ENCODE measurements around the gene LIX1L. TPM values are rescaled to one million over a fixed set of nuclear protein-coding genes. Genes with fewer than 3 reads are reported as not detected.
A peak's percentile ranks its signal among the peaks of the same experiment; 100 is the strongest.

Gene LIX1L
- total RNA-seq, 1 donor from 2014 or later: 27.6 TPM

GRCh38 chr1:145962157-145963102 is 4.6 kb upstream of the LIX1L start:
- Mint-ChIP-seq H3K9me3 (peaks cover 1% of the 10 kb centered on the region), H3K36me3 (no peaks in the 10 kb centered on the region), H3K4me1 (peaks cover 45% of the 10 kb centered on the region), H3K27me3 (ENCODE audit: low read depth) (peaks cover 49% of the 10 kb centered on the region), H3K27ac (no peak overlapping the region), H3K4me3 (peak overlapping the region; percentile 86)
- TF ChIP-seq, protein P1, sequence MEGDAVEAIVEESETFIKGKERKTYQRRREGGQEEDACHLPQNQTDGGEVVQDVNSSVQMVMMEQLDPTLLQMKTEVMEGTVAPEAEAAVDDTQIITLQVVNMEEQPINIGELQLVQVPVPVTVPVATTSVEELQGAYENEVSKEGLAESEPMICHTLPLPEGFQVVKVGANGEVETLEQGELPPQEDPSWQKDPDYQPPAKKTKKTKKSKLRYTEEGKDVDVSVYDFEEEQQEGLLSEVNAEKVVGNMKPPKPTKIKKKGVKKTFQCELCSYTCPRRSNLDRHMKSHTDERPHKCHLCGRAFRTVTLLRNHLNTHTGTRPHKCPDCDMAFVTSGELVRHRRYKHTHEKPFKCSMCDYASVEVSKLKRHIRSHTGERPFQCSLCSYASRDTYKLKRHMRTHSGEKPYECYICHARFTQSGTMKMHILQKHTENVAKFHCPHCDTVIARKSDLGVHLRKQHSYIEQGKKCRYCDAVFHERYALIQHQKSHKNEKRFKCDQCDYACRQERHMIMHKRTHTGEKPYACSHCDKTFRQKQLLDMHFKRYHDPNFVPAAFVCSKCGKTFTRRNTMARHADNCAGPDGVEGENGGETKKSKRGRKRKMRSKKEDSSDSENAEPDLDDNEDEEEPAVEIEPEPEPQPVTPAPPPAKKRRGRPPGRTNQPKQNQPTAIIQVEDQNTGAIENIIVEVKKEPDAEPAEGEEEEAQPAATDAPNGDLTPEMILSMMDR (IDR thresholded peaks at IDR 0.05; ENCODE audit: unreplicated experiment): no peak
- DNase-seq (ENCODE audit: low spot score in 2 of 2, unreplicated experiment in 2 of 2): no peak

DNA sequence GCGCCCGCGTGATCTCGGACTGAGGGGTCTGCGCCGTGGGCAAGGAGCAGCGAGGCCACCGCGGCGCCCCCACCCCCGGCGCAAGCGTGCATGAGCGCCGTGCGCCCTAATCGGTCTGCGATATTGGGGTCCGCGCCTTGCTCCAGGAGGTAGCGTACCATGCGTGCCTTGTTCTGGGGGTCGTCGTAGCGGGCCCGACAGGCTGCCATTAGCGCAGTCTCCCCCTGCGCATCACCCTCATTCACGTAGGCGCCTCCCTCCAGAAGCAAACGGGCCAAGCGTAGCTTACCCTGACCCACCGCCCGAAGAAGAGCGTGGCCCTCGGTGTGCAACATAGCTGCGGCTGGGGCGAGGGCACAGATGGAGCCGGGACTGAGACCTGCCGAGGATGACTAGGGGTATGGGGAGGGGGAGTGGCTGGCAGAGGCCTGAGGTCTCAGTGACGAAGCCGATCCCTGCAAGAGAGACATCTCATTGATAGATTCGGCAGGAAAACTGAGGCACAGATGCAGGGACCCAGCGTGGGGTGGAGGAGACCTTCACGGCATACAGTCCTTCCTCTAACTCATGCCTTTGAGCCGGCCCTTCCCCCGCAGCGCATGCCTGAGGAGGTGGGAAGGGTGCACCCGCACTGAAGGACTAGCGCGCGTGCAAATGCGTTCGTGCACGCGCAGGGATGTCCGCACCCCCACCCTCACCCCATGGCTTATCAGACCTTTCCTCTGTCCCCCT is 3.8 kb upstream of the LIX1L start:
- Mint-ChIP-seq H3K4me3 (peak overlapping the region; percentile 86), H3K4me1 (peaks cover 52% of the 10 kb centered on the region), H3K27me3 (ENCODE audit: low read depth) (peaks cover 52% of the 10 kb centered on the region), H3K9me3 (no peaks in the 10 kb centered on the region), H3K27ac (no peak overlapping the region), H3K36me3 (no peaks in the 10 kb centered on the region)
- no peak for DNase-seq (ENCODE audit: low spot score in 2 of 2, unreplicated experiment in 2 of 2)
- TF ChIP-seq, protein P1 (IDR thresholded peaks at IDR 0.05; ENCODE audit: unreplicated experiment): no peak

- peak overlapping the region; percentile 86 for H3K4me3 Mint-ChIP-seq
- no peaks in the 10 kb centered on the region for H3K9me3 Mint-ChIP-seq
- TF ChIP-seq, protein P1 (IDR thresholded peaks at IDR 0.05; ENCODE audit: unreplicated experiment): no peak
- peaks cover 53% of the 10 kb centered on the region for H3K4me1 Mint-ChIP-seq
- DNase-seq (ENCODE audit: low spot score in 2 of 2, unreplicated experiment in 2 of 2): no peak
- H3K36me3 Mint-ChIP-seq: no peaks in the 10 kb centered on the region
- H3K27me3 Mint-ChIP-seq (ENCODE audit: low read depth): peaks cover 54% of the 10 kb centered on the region
- H3K27ac Mint-ChIP-seq: peak overlapping the region; percentile 72
Measured at GRCh38 chr1:145961109-145961424, 3.2 kb upstream of the LIX1L start.

DNA sequence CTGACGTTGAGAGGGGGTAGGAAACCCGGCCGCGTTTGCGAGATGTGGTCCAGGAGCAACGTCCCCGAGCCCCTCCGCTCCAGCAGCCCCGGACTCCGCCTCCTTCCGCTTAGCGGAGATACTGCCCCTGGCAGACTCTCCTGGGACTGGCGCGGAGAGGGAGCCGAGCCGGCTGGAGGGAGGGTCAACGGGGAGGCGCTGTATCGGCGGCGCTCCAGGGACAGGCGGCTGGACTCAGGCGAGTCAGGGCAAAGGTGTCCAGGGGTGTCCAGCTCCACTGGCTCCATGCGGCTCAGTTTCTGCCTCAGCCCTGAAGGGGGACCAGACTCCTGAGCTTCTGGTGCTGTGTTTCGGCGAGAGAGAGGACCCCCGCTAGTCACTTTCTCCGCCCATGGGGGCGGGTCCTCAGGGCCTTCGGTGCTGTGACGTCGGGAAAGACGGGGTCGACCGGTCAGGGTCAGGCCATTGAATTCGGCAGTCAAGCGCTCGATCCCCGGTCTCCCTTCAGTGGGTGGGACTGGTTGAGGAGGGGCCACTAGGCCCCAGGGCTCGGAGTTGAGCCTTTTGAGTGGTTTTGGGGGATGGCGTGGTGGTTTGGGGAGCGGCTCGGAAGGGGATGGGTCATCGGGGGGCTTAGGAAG is 2.8 kb upstream of the LIX1L start:
- Mint-ChIP-seq H3K4me1 (peaks cover 54% of the 10 kb centered on the region), H3K27ac (peak overlapping the region; percentile 72), H3K9me3 (no peaks in the 10 kb centered on the region), H3K27me3 (ENCODE audit: low read depth) (peaks cover 58% of the 10 kb centered on the region), H3K36me3 (no peaks in the 10 kb centered on the region), H3K4me3 (peak overlapping the region; percentile 86)
- DNase-seq (ENCODE audit: low spot score in 2 of 2, unreplicated experiment in 2 of 2): peak; percentile 52 to 78
- TF ChIP-seq, protein P1 (IDR thresholded peaks at IDR 0.05; ENCODE audit: unreplicated experiment): no peak

- TF ChIP-seq, protein P1 (IDR thresholded peaks at IDR 0.05; ENCODE audit: unreplicated experiment): no peak
- no peak overlapping the region for H3K27ac Mint-ChIP-seq
- no peak for DNase-seq (ENCODE audit: low spot score in 2 of 2, unreplicated experiment in 2 of 2)
- H3K27me3 Mint-ChIP-seq (ENCODE audit: low read depth): peaks cover 64% of the 10 kb centered on the region
- H3K4me1 Mint-ChIP-seq: peaks cover 55% of the 10 kb centered on the region
- no peaks in the 10 kb centered on the region for H3K36me3 Mint-ChIP-seq
- H3K4me3 Mint-ChIP-seq: peak overlapping the region; percentile 86
- H3K9me3 Mint-ChIP-seq: no peaks in the 10 kb centered on the region
Measured at GRCh38 chr1:145959957-145960467, 2.2 kb upstream of the LIX1L start.

Measured in mesothelial cell of epicardium (in vitro differentiated cells).